H9 (cell line): ENCODE results near the gene PCGF2. TPM values are rescaled to one million over a fixed set of nuclear protein-coding genes. Genes with fewer than 3 reads are reported as not detected.

Source experiments
- DNase-seq: peaks from one replicate; pipeline ENCODE4 v3.0.0-alpha.2; 2017
- H2AFZ ChIP-seq: one replicate; pipeline ENCODE4 v1.6.1; 2013; ENCODE audit warnings: mild to moderate bottlenecking, low read length, control low read depth, moderate library complexity
- H2AK5ac ChIP-seq: 2 replicates; pipeline ENCODE4 v1.6.1; 2013; ENCODE audit warnings: low read length, control low read depth, mixed read lengths; ENCODE audit not compliant: insufficient read length
- H2BK120ac ChIP-seq: one replicate; pipeline ENCODE4 v1.6.1; 2013; ENCODE audit warnings: low read depth, mild to moderate bottlenecking, low read length, control low read depth, inconsistent platforms; ENCODE audit not compliant: poor library complexity, severe bottlenecking
- H2BK12ac ChIP-seq: 2 replicates; pipeline ENCODE4 v1.6.1; 2013; ENCODE audit warnings: low read length, control low read depth, mixed read lengths, low read depth; ENCODE audit not compliant: insufficient read length
- H2BK15ac ChIP-seq: 2 replicates; pipeline ENCODE4 v1.6.1; 2013; ENCODE audit warnings: low read depth, low read length, control low read depth
- H2BK20ac ChIP-seq: one replicate; pipeline ENCODE4 v1.6.1; 2013; ENCODE audit warnings: low read depth, mild to moderate bottlenecking, low read length, control low read depth, inconsistent platforms; ENCODE audit not compliant: poor library complexity, severe bottlenecking
- H2BK5ac ChIP-seq: 2 replicates; pipeline ENCODE4 v1.6.1; 2013; ENCODE audit warnings: low read length, control low read depth, mixed read lengths; ENCODE audit not compliant: insufficient read length
- H3K14ac ChIP-seq: 2 replicates; pipeline ENCODE4 v1.6.1; 2013; ENCODE audit warnings: low read length, control low read depth; ENCODE audit not compliant: insufficient read depth
- H3K18ac ChIP-seq: 2 replicates; pipeline ENCODE4 v1.6.1; 2013; ENCODE audit warnings: low read depth, mild to moderate bottlenecking, mixed read lengths, low read length, control low read depth; ENCODE audit not compliant: insufficient read length
- H3K23ac ChIP-seq: 2 replicates; pipeline ENCODE4 v1.6.1; 2013; ENCODE audit warnings: low read length, control low read depth, mixed read lengths, low read depth; ENCODE audit not compliant: insufficient read length
- H3K23me2 ChIP-seq: 2 replicates; pipeline ENCODE4 v1.6.1; 2013; ENCODE audit warnings: low read depth, mild to moderate bottlenecking, mixed read lengths, low read length, control low read depth; ENCODE audit not compliant: insufficient read length, poor library complexity, severe bottlenecking
- H3K27ac ChIP-seq: 2 replicates; pipeline ENCODE4 v1.5.1; 2013; ENCODE audit warnings: low read length, control low read depth, mixed read lengths, low read depth; ENCODE audit not compliant: insufficient read length
- H3K27me3 ChIP-seq: 2 replicates; pipeline ENCODE4 v1.6.1; 2013; ENCODE audit warnings: low read length, control low read depth, inconsistent platforms; ENCODE audit not compliant: insufficient read depth
- H3K4ac ChIP-seq: 2 replicates; pipeline ENCODE4 v1.6.1; 2013; ENCODE audit warnings: low read depth, mild to moderate bottlenecking, control low read depth, inconsistent platforms, low read length, moderate library complexity
- H3K4me1 ChIP-seq: 2 replicates; pipeline ENCODE4 v1.6.1; 2013; ENCODE audit warnings: low read length, control low read depth, inconsistent platforms; ENCODE audit not compliant: insufficient read depth
- H3K4me2 ChIP-seq: 2 replicates; pipeline ENCODE4 v1.6.1; 2013; ENCODE audit warnings: low read length, control low read depth, mixed read lengths; ENCODE audit not compliant: insufficient read length, insufficient read depth
- H3K56ac ChIP-seq: 2 replicates; pipeline ENCODE4 v1.6.1; 2013; ENCODE audit warnings: low read depth, mild to moderate bottlenecking, mixed read lengths, low read length, control low read depth; ENCODE audit not compliant: insufficient read length
- H3K79me1 ChIP-seq: 2 replicates; pipeline ENCODE4 v1.6.1; 2013; ENCODE audit warnings: low read depth, mild to moderate bottlenecking, moderate library complexity, low read length, control low read depth, inconsistent platforms; ENCODE audit not compliant: insufficient read depth, poor library complexity, severe bottlenecking
- H3K79me2 ChIP-seq: 2 replicates; pipeline ENCODE4 v1.6.1; 2013; ENCODE audit warnings: low read length, control low read depth, inconsistent platforms; ENCODE audit not compliant: insufficient read depth
- H3K9ac ChIP-seq: 2 replicates; pipeline ENCODE4 v1.6.1; 2013; ENCODE audit warnings: low read length, control low read depth, mixed read lengths; ENCODE audit not compliant: insufficient read length; ENCODE audit errors: extremely low read depth
- H3K9me3 ChIP-seq: one replicate; pipeline ENCODE4 v1.6.1; 2013; ENCODE audit warnings: low read depth, low read length, inconsistent platforms; ENCODE audit not compliant: control insufficient read depth
- H3T11ph ChIP-seq: one replicate; pipeline ENCODE4 v1.6.1; 2013; ENCODE audit warnings: mild to moderate bottlenecking, low read length, control low read depth, inconsistent platforms
- H4K20me1 ChIP-seq: one replicate; pipeline ENCODE4 v1.6.1; 2013; ENCODE audit not compliant: control insufficient read depth, insufficient read length, insufficient read depth
- H4K5ac ChIP-seq: 2 replicates; pipeline ENCODE4 v1.6.1; 2013; ENCODE audit warnings: low read depth, mild to moderate bottlenecking, mixed read lengths, low read length, control low read depth; ENCODE audit not compliant: insufficient read length
- H4K8ac ChIP-seq: replicated peaks from 2 replicates; pipeline ENCODE4 v1.6.1; 2013; ENCODE audit warnings: low read length, control low read depth, mixed read lengths, low read depth; ENCODE audit not compliant: insufficient read length
- H4K91ac ChIP-seq: 2 replicates; pipeline ENCODE4 v1.6.1; 2013; ENCODE audit warnings: low read depth, mild to moderate bottlenecking, moderate library complexity, mixed read lengths, low read length, control low read depth; ENCODE audit not compliant: insufficient read length
- H3K27ac Mint-ChIP-seq, 3 experiments: 2 replicates in 2 of 3; 3 replicates in 1 of 3; pipeline ENCODE4 v1.8.0; 2020 to 2021; ENCODE audit warnings: mixed read lengths in 3 of 3, mild to moderate bottlenecking in 1 of 3, moderate library complexity in 1 of 3
- H3K27me3 Mint-ChIP-seq: 2 replicates; pipeline ENCODE4 v1.8.0; 2021; ENCODE audit warnings: low read depth, mild to moderate bottlenecking, moderate library complexity, mixed read lengths
- H3K36me3 Mint-ChIP-seq, 3 experiments: 2 replicates in 2 of 3; 3 replicates in 1 of 3; pipeline ENCODE4 v1.8.0; 2020 to 2021; ENCODE audit warnings: low read depth in 3 of 3, mixed read lengths in 3 of 3; ENCODE audit not compliant: insufficient read depth in 1 of 3
- H3K4me1 Mint-ChIP-seq, 2 experiments: 2 replicates each; pipeline ENCODE4 v1.8.0; 2020; ENCODE audit warnings: mixed read lengths in 2 of 2
- H3K4me3 Mint-ChIP-seq, 2 experiments: 2 replicates in 1 of 2; 3 replicates in 1 of 2; pipeline ENCODE4 v1.8.0; 2020 to 2021; ENCODE audit warnings: mild to moderate bottlenecking in 2 of 2, mixed read lengths in 2 of 2, moderate library complexity in 1 of 2
- H3K9me3 Mint-ChIP-seq, 2 experiments: 2 replicates in 1 of 2; 3 replicates in 1 of 2; pipeline ENCODE4 v1.8.0; 2020; ENCODE audit warnings: mild to moderate bottlenecking in 2 of 2, mixed read lengths in 2 of 2, moderate library complexity in 1 of 2
- CTCF ChIP-seq: fragments of 200-600 bp; sonication (generic); conservative IDR thresholded peaks from 3 replicates; pipeline ENCODE4 v1.8.0; 2021; ENCODE audit warnings: antibody characterized with exemption, mild to moderate bottlenecking
- WGBS: extraction: QIAGEN DNeasy Blood & Tissue Kit; methylation state at CpG from one replicate; pipeline ENCODE4 v1.1.7; 2013; ENCODE audit warnings: missing lambda C conversion rate, low lambda C conversion rate, mixed read lengths; ENCODE audit not compliant: insufficient read length; ENCODE audit errors: extremely low coverage; 5-methylcytosine and 5-hydroxymethylcytosine counted together
- total RNA-seq: library from RNA; stranded (reverse); gene quantifications from 2 replicates; pipeline ENCODE4 v1.2.1, GENCODE V29; 2021

Gene PCGF2
- total RNA-seq, 1 experiment from 2014 or later = 106 TPM

- H3K36me3 Mint-ChIP-seq = peaks cover 30 to 58% (median 52%) of the 10 kb centered on the region in 3 experiments; a peak in 6 of 7 replicates
- peaks cover 7% of the 10 kb centered on the region for H3K23me2 ChIP-seq
- H3K56ac ChIP-seq = no peak overlapping the region
- H3K14ac ChIP-seq = no peak overlapping the region
- H3K27ac ChIP-seq = no peak overlapping the region
- no peak overlapping the region for H2BK120ac ChIP-seq
- H3K18ac ChIP-seq = no peak overlapping the region
- H3K4me3 Mint-ChIP-seq = no peak overlapping the region
- no CpG with 5 or more reads among the region's 14 CpGs for WGBS
- no peak overlapping the region for H2BK15ac ChIP-seq
- H2AK5ac ChIP-seq = no peak overlapping the region
- DNase-seq = no peak
- H3K9me3 Mint-ChIP-seq = no peaks in the 10 kb centered on the region; a peak in 1 of 5 replicates
- no peak overlapping the region for H3K4ac ChIP-seq
- H3K4me1 Mint-ChIP-seq = peaks cover 28 to 43% of the 10 kb centered on the region in 2 experiments
- no peak overlapping the region for H3K4me2 ChIP-seq
- no peak overlapping the region for H2BK5ac ChIP-seq
- H4K20me1 ChIP-seq = no peaks in the 10 kb centered on the region
- H3K4me1 ChIP-seq = peaks cover 3% of the 10 kb centered on the region; the same call in 1 of the 2 replicates
- no peak overlapping the region for H4K91ac ChIP-seq
- TF ChIP-seq CTCF = no peak
- no peak overlapping the region for H4K5ac ChIP-seq
- H4K8ac ChIP-seq = no peak overlapping the region
- no peak overlapping the region for H3K23ac ChIP-seq
- no peak overlapping the region for H3K9ac ChIP-seq
- no peak overlapping the region for H2AFZ ChIP-seq
- no peak overlapping the region for H3T11ph ChIP-seq
- no peak overlapping the region for H2BK12ac ChIP-seq
- H2BK20ac ChIP-seq = no peak overlapping the region
- H3K27ac Mint-ChIP-seq = no peak overlapping the region; a peak in 1 of 7 replicates
- H3K9me3 ChIP-seq = no peaks in the 10 kb centered on the region
- no peaks in the 10 kb centered on the region for H3K27me3 ChIP-seq
- peaks cover 38% of the 10 kb centered on the region; the same call in 1 of the 2 replicates for H3K79me2 ChIP-seq
- no peaks in the 10 kb centered on the region; the same call in 1 of the 2 replicates for H3K27me3 Mint-ChIP-seq
- H3K79me1 ChIP-seq = peaks cover 13% of the 10 kb centered on the region
Measured at GRCh38 chr17:38739305-38739704, 8.8 kb downstream of the PCGF2 start.
